MCF 10A (cell line): Measurements from ENCODE around the gene FOXL1. TPM values are rescaled to one million over a fixed set of nuclear protein-coding genes. Genes with fewer than 3 reads are reported as not detected.

Experiments used
- BruUV-seq: library from RNA; stranded (reverse); fragments of 400-500 nt; replicated peaks from 2 replicates; lab custom pipeline; 2021; lab: Mats Ljungman, UMichigan
- CTCF ChIA-PET: fragments of 300-600 bp; sonication (Branson Sonifier 250); formaldehyde crosslinking; extraction: SDS; loops from one replicate; lab custom pipeline; 2021; ENCODE audit warnings: antibody characterized with exemption, inconsistent platforms; lab: Yijun Ruan, JAX
- POLR2A ChIA-PET: fragments of 300-600, 350-650 bp; sonication (Branson Sonifier 250); formaldehyde crosslinking; extraction: SDS; loops from one replicate; lab custom pipeline; 2020; ENCODE audit warnings: antibody characterized with exemption, inconsistent platforms; lab: Yijun Ruan, JAX
- DNase-seq: peaks from one replicate; pipeline ENCODE4 v3.0.0-alpha.2; 2018; ENCODE audit not compliant: unreplicated experiment
- H3K27ac Mint-ChIP-seq: one replicate; pipeline ENCODE4 v1.8.0; 2022; ENCODE audit warnings: mild to moderate bottlenecking, low read depth, mixed read lengths; ENCODE audit not compliant: unreplicated experiment
- H3K27me3 Mint-ChIP-seq: one replicate; pipeline ENCODE4 v1.8.0; 2022; ENCODE audit warnings: mixed read lengths; ENCODE audit not compliant: insufficient read depth, unreplicated experiment
- H3K36me3 Mint-ChIP-seq: one replicate; pipeline ENCODE4 v1.8.0; 2022; ENCODE audit warnings: mild to moderate bottlenecking, moderate library complexity, mixed read lengths; ENCODE audit not compliant: insufficient read depth, unreplicated experiment
- H3K4me1 Mint-ChIP-seq: one replicate; pipeline ENCODE4 v1.8.0; 2022; ENCODE audit warnings: mixed read lengths; ENCODE audit not compliant: insufficient read depth, unreplicated experiment
- H3K4me3 Mint-ChIP-seq: one replicate; pipeline ENCODE4 v1.8.0; 2022; ENCODE audit warnings: mild to moderate bottlenecking, moderate library complexity, mixed read lengths; ENCODE audit not compliant: unreplicated experiment
- H3K9me3 Mint-ChIP-seq: one replicate; pipeline ENCODE4 v1.8.0; 2022; ENCODE audit warnings: mixed read lengths; ENCODE audit not compliant: unreplicated experiment
- intact Hi-C: fragments of 100-400 bp; cut with micrococcal nuclease; formaldehyde crosslinking; loops from 2 replicates; pipeline ENCODE4 v1.14.1; 2022
- total RNA-seq: library from RNA; stranded (reverse); gene quantifications from 2 replicates; pipeline ENCODE4 v1.2.3, GENCODE V29; 2022
- TF ChIP-seq, protein P1 (sequence below): fragments of 200-600 bp; IDR thresholded peaks from one replicate; pipeline ENCODE4 v1.8.0; 2022; ENCODE audit warnings: antibody characterized with exemption, mild to moderate bottlenecking; ENCODE audit not compliant: unreplicated experiment

FOXL1 gene
- total RNA-seq, 1 experiment from 2014 or later = 4.9 TPM

DNA sequence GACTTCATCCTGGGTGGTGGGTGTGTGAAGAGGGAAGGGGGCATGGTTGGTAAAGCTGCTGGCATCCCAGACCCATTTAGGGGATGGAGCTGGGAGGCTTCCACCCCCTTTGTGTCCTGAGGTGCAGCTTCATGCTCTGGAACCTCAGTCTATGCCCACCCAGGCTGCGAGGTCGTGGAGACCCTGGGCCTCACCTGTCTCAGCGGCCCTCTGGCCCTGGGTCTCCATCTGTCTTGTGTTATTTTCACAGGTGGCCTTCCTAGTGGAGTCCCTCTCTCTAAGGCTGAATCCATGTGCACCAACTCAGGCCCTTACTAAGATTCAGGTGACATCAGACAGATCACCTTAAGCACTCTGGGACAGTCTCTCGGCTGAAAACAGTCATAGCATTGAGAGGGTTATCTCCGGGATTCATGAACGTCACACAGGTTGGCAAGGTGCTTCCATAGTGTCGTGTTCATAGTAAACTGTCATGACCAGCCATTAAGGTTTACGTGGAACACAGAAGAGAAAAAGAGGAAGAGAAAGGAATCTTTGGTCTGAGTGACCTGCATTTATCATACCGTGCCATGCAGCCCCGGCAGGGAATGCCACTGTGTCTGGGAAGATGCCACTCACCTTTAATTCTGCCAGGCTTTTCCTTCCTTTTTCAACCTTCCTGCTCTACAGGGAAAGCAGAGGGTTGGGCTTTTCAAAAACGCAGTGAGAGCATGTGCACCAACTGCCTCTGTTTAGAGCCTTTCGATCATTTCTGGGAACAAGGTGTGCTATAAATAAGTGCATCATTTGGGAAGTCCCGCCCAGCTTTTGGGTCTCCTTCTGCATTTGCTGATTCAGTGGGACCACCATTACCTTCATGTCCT lies 4.5 kb upstream of the FOXL1 start:
- TF ChIP-seq, protein P1, sequence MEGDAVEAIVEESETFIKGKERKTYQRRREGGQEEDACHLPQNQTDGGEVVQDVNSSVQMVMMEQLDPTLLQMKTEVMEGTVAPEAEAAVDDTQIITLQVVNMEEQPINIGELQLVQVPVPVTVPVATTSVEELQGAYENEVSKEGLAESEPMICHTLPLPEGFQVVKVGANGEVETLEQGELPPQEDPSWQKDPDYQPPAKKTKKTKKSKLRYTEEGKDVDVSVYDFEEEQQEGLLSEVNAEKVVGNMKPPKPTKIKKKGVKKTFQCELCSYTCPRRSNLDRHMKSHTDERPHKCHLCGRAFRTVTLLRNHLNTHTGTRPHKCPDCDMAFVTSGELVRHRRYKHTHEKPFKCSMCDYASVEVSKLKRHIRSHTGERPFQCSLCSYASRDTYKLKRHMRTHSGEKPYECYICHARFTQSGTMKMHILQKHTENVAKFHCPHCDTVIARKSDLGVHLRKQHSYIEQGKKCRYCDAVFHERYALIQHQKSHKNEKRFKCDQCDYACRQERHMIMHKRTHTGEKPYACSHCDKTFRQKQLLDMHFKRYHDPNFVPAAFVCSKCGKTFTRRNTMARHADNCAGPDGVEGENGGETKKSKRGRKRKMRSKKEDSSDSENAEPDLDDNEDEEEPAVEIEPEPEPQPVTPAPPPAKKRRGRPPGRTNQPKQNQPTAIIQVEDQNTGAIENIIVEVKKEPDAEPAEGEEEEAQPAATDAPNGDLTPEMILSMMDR = no peak
- Mint-ChIP-seq H3K36me3 (peaks cover 68% of the 10 kb centered on the region), H3K9me3 (no peaks in the 10 kb centered on the region), H3K4me1 (peaks cover 34% of the 10 kb centered on the region), H3K27me3 (no peaks in the 10 kb centered on the region), H3K4me3 (no peak overlapping the region), H3K27ac (peak overlapping the region; percentile 67)
- DNase-seq = no peak
- intact Hi-C loops = loop anchor here (2.0 kb wide), 2 partner anchors 187 to 443 kb away; no protein-coding TSS in a partner anchor
- no TSS peak for BruUV-seq
- POLR2A ChIA-PET = no interaction called here
- CTCF ChIA-PET = interaction anchor here (0.6 to 1.5 kb wide), 4 partner anchors 17 to 489 kb away, joined by 3 to 9 read pairs (median 6); no protein-coding TSS in a partner anchor

DNA sequence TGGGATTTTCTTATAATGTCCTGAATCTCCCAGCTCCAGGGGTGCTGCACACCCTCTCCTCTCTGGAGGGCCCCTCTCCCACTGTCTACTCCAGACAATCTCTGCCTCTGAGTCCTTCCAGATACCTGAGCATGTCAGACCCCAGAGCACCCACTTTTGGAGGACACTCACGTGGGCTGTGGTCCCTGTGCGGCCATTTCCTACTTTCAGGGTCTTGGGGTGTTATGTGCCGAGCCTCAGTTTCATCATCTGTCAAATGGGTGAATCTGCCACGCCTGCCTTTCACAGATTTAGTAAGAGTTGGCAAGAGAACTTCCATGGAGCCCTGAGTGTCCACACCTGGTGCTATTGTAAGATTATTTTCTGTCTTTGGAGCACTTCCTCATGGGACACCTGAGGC lies 3.7 kb upstream of the FOXL1 start:
- TF ChIP-seq, protein P1 = no peak
- Mint-ChIP-seq H3K4me1 (peaks cover 34% of the 10 kb centered on the region), H3K36me3 (peaks cover 61% of the 10 kb centered on the region), H3K4me3 (no peak overlapping the region), H3K9me3 (no peaks in the 10 kb centered on the region), H3K27ac (peak overlapping the region; percentile 67), H3K27me3 (no peaks in the 10 kb centered on the region)
- DNase-seq = no peak
- no TSS peak for BruUV-seq
- intact Hi-C loops = loop anchor here (2.0 kb wide), 2 partner anchors 186 to 442 kb away; no protein-coding TSS in a partner anchor
- CTCF ChIA-PET = interaction anchor here (0.5 to 2.1 kb wide), 8 partner anchors 16 to 491 kb away, joined by 3 to 15 read pairs (median 3); no protein-coding TSS in a partner anchor
- POLR2A ChIA-PET = interaction anchor here (2.1 to 2.3 kb wide), 3 partner anchors 8 to 487 kb away, joined by 8 to 34 read pairs (median 19); partner anchors contain the start of gene FOXC2

DNA sequence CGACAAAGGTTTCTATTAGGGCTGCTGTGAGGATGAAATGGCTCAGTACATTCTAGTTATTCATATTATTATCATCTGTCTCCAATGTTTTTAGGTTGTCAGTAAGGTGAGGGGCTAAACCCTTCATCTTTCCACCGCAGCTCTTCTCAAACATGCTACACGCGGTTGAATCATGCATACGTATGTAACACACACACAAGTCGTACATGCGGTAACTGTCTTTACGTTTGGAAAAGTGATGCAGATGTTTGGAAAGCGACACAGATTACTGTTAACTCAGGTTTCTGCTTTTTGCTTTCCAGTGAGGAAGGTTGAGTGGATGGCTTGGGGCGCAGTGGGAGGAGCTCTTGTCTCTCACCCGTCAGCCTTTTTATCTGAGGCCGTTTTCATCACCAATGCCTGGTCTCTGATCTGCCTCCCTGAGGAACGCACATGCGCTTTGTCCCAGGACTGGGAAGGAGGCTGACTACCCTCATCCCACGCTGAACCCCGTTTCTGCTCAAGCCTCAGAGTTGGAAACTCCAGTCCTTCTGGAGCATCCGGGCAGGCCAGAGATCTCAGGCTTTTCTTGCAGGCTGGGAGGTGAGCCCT lies 3.2 kb upstream of the FOXL1 start:
- CTCF ChIA-PET = interaction anchor here (0.5 to 2.1 kb wide), 10 partner anchors 11 to 491 kb away, joined by 3 to 15 read pairs (median 4); no protein-coding TSS in a partner anchor
- DNase-seq = no peak
- BruUV-seq = no TSS peak
- Mint-ChIP-seq H3K27ac (peak overlapping the region; percentile 73), H3K9me3 (no peaks in the 10 kb centered on the region), H3K4me1 (peaks cover 34% of the 10 kb centered on the region), H3K36me3 (peaks cover 56% of the 10 kb centered on the region), H3K27me3 (no peaks in the 10 kb centered on the region), H3K4me3 (peak overlapping the region; percentile 87)
- intact Hi-C loops = loop anchor here (2.0 kb wide), 2 partner anchors 186 to 442 kb away; no protein-coding TSS in a partner anchor
- TF ChIP-seq, protein P1 = no peak
- POLR2A ChIA-PET = interaction anchor here (1.1 to 2.3 kb wide), 4 partner anchors 8 to 486 kb away, joined by 4 to 34 read pairs (median 14); partner anchors contain the start of gene FOXC2
